Neural cell (in vitro differentiated cells): Measurements from ENCODE around the gene CNOT11. TPM values are rescaled to one million over a fixed set of nuclear protein-coding genes. Genes with fewer than 3 reads are reported as not detected.
"Not testable (repeated sequence)": the region's sequence is repeated elsewhere in the genome, so short reads cannot be mapped to it uniquely, and the experiment has no call there.

Experiments used
- H2AFZ ChIP-seq: fragments of 200-600, 300-800 bp; sonication (generic), shearing (Covaris generic); 2 replicates; pipeline ENCODE4 v1.6.0; 2014; ENCODE audit warnings: low read depth, mild to moderate bottlenecking, antibody characterized with exemption, low read length, moderate library complexity
- H3F3A ChIP-seq: fragments of 200-600 bp; shearing (Covaris generic); 2 replicates; pipeline ENCODE4 v1.6.1; 2016; ENCODE audit warnings: mild to moderate bottlenecking, moderate library complexity, mixed read lengths, antibody characterized with exemption, low read length; ENCODE audit not compliant: insufficient read depth, poor library complexity, severe bottlenecking
- H3K27ac ChIP-seq: fragments of 200-600, 300-800 bp; sonication (generic), shearing (Covaris generic); 2 replicates; pipeline ENCODE4 v1.5.1; 2014; ENCODE audit warnings: mild to moderate bottlenecking, low read length, moderate library complexity
- H3K27me3 ChIP-seq: fragments of 300-800, 200-600 bp; sonication (generic), shearing (Covaris generic); 2 replicates; pipeline ENCODE4 v1.6.0; 2014; ENCODE audit warnings: mild to moderate bottlenecking, low read depth, low read length, moderate library complexity; ENCODE audit not compliant: insufficient read depth
- H3K36me3 ChIP-seq: fragments of 300-800, 200-600 bp; sonication (generic), shearing (Covaris generic); 2 replicates; pipeline ENCODE4 v1.5.1; 2014; ENCODE audit warnings: mild to moderate bottlenecking, antibody characterized with exemption, low read length, moderate library complexity; ENCODE audit not compliant: insufficient read depth
- H3K4me2 ChIP-seq: fragments of 300-800, 200-600 bp; sonication (generic), shearing (Covaris generic); 2 replicates; pipeline ENCODE4 v1.6.0; 2014; ENCODE audit warnings: mild to moderate bottlenecking, low read length
- H3K4me3 ChIP-seq: fragments of 300-800, 200-600 bp; sonication (generic), shearing (Covaris generic); 2 replicates; pipeline ENCODE4 v1.5.1; 2014; ENCODE audit warnings: mild to moderate bottlenecking, low read length, moderate library complexity
- H3K79me2 ChIP-seq: fragments of 200-600 bp; shearing (Covaris generic); replicated peaks from 2 replicates; pipeline ENCODE4 v1.6.0; 2014; ENCODE audit warnings: mild to moderate bottlenecking, low read length, moderate library complexity; ENCODE audit not compliant: insufficient read depth
- H3K9ac ChIP-seq: fragments of 300-800, 200-600 bp; sonication (generic), shearing (Covaris generic); 2 replicates; pipeline ENCODE4 v1.6.1; 2016; ENCODE audit warnings: mild to moderate bottlenecking, low read length, mixed read lengths
- H3K9me2 ChIP-seq: fragments of 200-600 bp; shearing (Covaris generic); 2 replicates; pipeline ENCODE4 v1.6.1; 2016; ENCODE audit warnings: mild to moderate bottlenecking, low read length, mixed read lengths; ENCODE audit not compliant: insufficient read depth
- H3K9me3 ChIP-seq: fragments of 200-600, 300-800 bp; sonication (generic), shearing (Covaris generic); 2 replicates; pipeline ENCODE4 v1.6.1; 2016; ENCODE audit warnings: mild to moderate bottlenecking, mixed run types, low read length, moderate library complexity, mixed read lengths
- H4K20me1 ChIP-seq: fragments of 200-600 bp; shearing (Covaris generic); 2 replicates; pipeline ENCODE4 v1.6.1; 2016; ENCODE audit warnings: mild to moderate bottlenecking, mixed run types; ENCODE audit not compliant: insufficient read depth
- EP300 ChIP-seq: fragments of 450-650 bp; conservative IDR thresholded peaks from 2 replicates; pipeline ENCODE4 v1.6.1; 2014; ENCODE audit warnings: antibody characterized with exemption, mild to moderate bottlenecking, moderate library complexity; ENCODE audit not compliant: poor library complexity, severe bottlenecking
- EZH2 ChIP-seq: fragments of 200-600, 300-800 bp; shearing (Covaris generic), sonication (generic); IDR thresholded peaks from 2 replicates; pipeline ENCODE4 v1.6.1; 2014; ENCODE audit warnings: antibody characterized with exemption, low read length, borderline replicate concordance, mild to moderate bottlenecking; ENCODE audit not compliant: insufficient read depth, poor library complexity, severe bottlenecking
- MXI1 ChIP-seq: fragments of 450-650 bp; conservative IDR thresholded peaks from 2 replicates; pipeline ENCODE4 v1.6.1; 2014; ENCODE audit warnings: antibody characterized with exemption, mild to moderate bottlenecking; ENCODE audit not compliant: poor library complexity, severe bottlenecking
- POLR2AphosphoS5 ChIP-seq: IDR thresholded peaks from 2 replicates; pipeline ENCODE4 v1.6.1; 2012
- RAD21 ChIP-seq: fragments of 450-650 bp; conservative IDR thresholded peaks from 2 replicates; pipeline ENCODE4 v1.6.1; 2014; ENCODE audit warnings: antibody characterized with exemption, mild to moderate bottlenecking, moderate library complexity
- SMC3 ChIP-seq: fragments of 450-650 bp; conservative IDR thresholded peaks from 2 replicates; pipeline ENCODE4 v1.6.1; 2014; ENCODE audit warnings: antibody characterized with exemption, mild to moderate bottlenecking, moderate library complexity; ENCODE audit not compliant: poor library complexity
- TAF1 ChIP-seq: IDR thresholded peaks from 2 replicates; pipeline ENCODE4 v1.6.1; 2012; ENCODE audit warnings: low read depth
- polyA plus RNA-seq: library from polyadenylated mRNA; depleted of rRNA; stranded (reverse); fragments of >200 nt; gene quantifications from 2 replicates; pipeline ENCODE4 v1.2.3, GENCODE V29; 2014
- TF ChIP-seq, protein P1 (sequence below): fragments of 450-650 bp; IDR thresholded peaks from 2 replicates; pipeline ENCODE4 v1.5.1; 2014; ENCODE audit warnings: antibody characterized with exemption, mild to moderate bottlenecking, moderate library complexity; ENCODE audit not compliant: poor library complexity, severe bottlenecking
- TF ChIP-seq, protein P2 (sequence below): IDR thresholded peaks from 2 replicates; pipeline ENCODE4 v1.6.1; 2012; ENCODE audit warnings: borderline replicate concordance

Gene CNOT11
- polyA plus RNA-seq, 1 donor from 2014 or later: 35.2 TPM

DNA sequence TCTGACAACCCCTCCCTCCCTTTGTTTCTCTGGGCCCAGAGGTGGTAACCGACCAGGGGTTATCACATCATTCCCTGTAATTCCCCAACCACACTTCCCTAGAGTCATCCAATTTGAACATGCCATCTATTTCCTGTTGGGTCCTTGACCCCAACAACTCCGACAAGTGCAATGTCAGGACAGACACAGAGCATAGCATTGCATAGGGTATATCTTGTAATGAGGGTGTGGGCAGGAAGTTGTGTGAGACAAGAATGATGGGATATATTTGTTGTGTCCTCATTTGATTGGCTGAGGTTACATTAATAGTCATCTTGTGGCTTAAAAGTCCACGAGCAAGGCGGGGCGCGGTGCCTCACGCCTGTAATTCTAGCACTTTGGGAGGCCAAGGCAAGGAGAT is 33.4 kb upstream of the CNOT11 start:
- no peak overlapping the region for H3K4me3 ChIP-seq
- no peak overlapping the region for H3K27ac ChIP-seq
- no peaks in the 10 kb centered on the region for H3K36me3 ChIP-seq
- H3F3A ChIP-seq: no peaks in the 10 kb centered on the region
- no peak overlapping the region for H2AFZ ChIP-seq
- H3K27me3 ChIP-seq: no peaks in the 10 kb centered on the region
- no peaks in the 10 kb centered on the region for H3K79me2 ChIP-seq
- TF ChIP-seq POLR2AphosphoS5 (no peak), EP300 (no peak), SMC3 (no peak), EZH2 (no peak), MXI1 (no peak), TAF1 (no peak), RAD21 (no peak)
- TF ChIP-seq, protein P1, sequence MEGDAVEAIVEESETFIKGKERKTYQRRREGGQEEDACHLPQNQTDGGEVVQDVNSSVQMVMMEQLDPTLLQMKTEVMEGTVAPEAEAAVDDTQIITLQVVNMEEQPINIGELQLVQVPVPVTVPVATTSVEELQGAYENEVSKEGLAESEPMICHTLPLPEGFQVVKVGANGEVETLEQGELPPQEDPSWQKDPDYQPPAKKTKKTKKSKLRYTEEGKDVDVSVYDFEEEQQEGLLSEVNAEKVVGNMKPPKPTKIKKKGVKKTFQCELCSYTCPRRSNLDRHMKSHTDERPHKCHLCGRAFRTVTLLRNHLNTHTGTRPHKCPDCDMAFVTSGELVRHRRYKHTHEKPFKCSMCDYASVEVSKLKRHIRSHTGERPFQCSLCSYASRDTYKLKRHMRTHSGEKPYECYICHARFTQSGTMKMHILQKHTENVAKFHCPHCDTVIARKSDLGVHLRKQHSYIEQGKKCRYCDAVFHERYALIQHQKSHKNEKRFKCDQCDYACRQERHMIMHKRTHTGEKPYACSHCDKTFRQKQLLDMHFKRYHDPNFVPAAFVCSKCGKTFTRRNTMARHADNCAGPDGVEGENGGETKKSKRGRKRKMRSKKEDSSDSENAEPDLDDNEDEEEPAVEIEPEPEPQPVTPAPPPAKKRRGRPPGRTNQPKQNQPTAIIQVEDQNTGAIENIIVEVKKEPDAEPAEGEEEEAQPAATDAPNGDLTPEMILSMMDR: no peak
- TF ChIP-seq, protein P2, sequence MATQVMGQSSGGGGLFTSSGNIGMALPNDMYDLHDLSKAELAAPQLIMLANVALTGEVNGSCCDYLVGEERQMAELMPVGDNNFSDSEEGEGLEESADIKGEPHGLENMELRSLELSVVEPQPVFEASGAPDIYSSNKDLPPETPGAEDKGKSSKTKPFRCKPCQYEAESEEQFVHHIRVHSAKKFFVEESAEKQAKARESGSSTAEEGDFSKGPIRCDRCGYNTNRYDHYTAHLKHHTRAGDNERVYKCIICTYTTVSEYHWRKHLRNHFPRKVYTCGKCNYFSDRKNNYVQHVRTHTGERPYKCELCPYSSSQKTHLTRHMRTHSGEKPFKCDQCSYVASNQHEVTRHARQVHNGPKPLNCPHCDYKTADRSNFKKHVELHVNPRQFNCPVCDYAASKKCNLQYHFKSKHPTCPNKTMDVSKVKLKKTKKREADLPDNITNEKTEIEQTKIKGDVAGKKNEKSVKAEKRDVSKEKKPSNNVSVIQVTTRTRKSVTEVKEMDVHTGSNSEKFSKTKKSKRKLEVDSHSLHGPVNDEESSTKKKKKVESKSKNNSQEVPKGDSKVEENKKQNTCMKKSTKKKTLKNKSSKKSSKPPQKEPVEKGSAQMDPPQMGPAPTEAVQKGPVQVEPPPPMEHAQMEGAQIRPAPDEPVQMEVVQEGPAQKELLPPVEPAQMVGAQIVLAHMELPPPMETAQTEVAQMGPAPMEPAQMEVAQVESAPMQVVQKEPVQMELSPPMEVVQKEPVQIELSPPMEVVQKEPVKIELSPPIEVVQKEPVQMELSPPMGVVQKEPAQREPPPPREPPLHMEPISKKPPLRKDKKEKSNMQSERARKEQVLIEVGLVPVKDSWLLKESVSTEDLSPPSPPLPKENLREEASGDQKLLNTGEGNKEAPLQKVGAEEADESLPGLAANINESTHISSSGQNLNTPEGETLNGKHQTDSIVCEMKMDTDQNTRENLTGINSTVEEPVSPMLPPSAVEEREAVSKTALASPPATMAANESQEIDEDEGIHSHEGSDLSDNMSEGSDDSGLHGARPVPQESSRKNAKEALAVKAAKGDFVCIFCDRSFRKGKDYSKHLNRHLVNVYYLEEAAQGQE: no peak
- no peaks in the 10 kb centered on the region for H3K9me3 ChIP-seq
- H3K4me2 ChIP-seq: no peak overlapping the region
- no peak overlapping the region for H3K9ac ChIP-seq
- no peaks in the 10 kb centered on the region for H4K20me1 ChIP-seq
- H3K9me2 ChIP-seq: no peaks in the 10 kb centered on the region

DNA sequence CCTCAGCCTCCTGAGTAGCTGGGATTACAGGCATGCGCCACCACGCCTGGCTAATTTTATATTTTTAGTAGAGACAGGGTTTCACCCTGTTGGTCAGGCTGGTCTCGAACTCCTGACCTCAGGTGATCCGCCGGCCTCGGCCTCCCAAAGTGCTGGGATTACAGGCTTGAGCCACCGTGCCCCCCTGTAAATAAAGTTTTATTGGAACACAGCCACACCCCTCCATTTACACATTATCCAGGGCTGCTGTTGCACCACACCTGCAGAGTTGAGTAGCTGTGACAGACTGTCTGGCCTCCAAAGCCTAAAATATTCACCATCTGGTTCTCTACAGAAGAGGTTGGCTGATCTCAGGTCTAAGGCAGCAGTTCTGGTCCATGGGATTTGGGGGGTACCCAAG is 32.6 kb upstream of the CNOT11 start:
- not testable (repeated sequence) for H3K79me2 ChIP-seq, H3K9ac ChIP-seq, H3K27me3 ChIP-seq, H3K9me3 ChIP-seq, H3K9me2 ChIP-seq, H3K36me3 ChIP-seq, H2AFZ ChIP-seq, H3F3A ChIP-seq, H3K4me2 ChIP-seq, H3K27ac ChIP-seq, H3K4me3 ChIP-seq, H4K20me1 ChIP-seq

DNA sequence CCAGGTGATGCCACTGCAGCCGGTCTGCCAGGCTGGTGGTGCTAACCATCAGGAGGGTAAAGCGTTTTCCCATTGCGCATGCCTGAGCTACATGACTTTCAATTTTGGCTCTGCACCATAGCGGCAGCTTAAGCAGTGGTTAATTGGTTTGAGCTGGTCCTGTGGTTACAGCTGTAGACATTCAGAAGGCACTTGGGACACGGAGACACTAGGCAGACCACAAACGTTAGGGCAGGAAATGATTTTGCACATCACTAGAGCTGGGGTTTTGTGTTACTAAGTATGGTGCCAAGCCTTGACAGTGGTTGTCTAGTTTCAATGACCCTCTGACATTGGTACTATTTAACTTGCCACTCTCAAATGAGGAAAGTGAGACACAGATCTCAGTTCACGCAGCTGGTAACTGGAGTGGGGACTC is 28.9 kb upstream of the CNOT11 start:
- Histone ChIP-seq H3K9me3 (no peaks in the 10 kb centered on the region), H3K4me3 (no peak overlapping the region), H2AFZ (no peak overlapping the region), H3F3A (no peaks in the 10 kb centered on the region), H3K79me2 (no peaks in the 10 kb centered on the region), H3K36me3 (no peaks in the 10 kb centered on the region), H3K9ac (no peak overlapping the region), H3K27ac (no peak overlapping the region), H3K27me3 (no peaks in the 10 kb centered on the region), H3K9me2 (no peaks in the 10 kb centered on the region), H3K4me2 (no peak overlapping the region), H4K20me1 (no peaks in the 10 kb centered on the region)
- TF ChIP-seq, protein P2: no peak
- TF ChIP-seq MXI1 (no peak), EP300 (no peak)
- TF ChIP-seq, protein P1: no peak
